ENCODE measurements around the gene XYLT1. TPM values are rescaled to one million over a fixed set of nuclear protein-coding genes. Genes with fewer than 3 reads are reported as not detected.

The XYLT1 gene
- total RNA-seq, 1 experiment from 2014 or later = not detected

DNA sequence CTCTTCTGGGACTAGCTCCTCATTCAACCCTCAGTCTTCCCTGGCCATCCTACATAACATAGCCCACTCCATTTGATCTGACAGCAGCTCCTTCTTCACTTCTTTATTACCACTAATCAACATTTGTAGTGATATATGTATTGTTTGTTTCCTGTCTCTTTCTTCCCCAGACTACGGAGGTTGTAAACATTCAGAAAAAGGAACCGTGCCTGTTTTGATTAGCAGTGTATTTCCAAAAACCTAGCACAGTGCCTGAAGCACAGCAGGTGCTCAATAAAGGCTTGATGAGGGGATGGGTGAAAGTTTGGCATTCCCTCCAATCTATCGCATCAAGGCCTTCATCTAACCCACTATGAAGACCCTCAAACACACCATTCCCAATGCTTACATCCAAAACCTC, 150.8 kb downstream of the XYLT1 start:
- ChIA-PET CTCF (no interaction called here), POLR2A (ENCODE audit: unreplicated experiment) (no interaction called here)
- Histone ChIP-seq H3K9ac (ENCODE audit: low read length) (no peak overlapping the region), H2AFZ (ENCODE audit: low read length) (no peak overlapping the region), H3K36me3 (ENCODE audit: low read depth, low read length) (no peaks in the 10 kb centered on the region), H3K4me2 (ENCODE audit: low read length) (no peak overlapping the region), H3K4me1 (ENCODE audit: insufficient read depth, low read length) (no peaks in the 10 kb centered on the region), H3K9me2 (replicated peaks; ENCODE audit: low read length) (no peaks in the 10 kb centered on the region), H3K4me3 (ENCODE audit: low read length) (no peak overlapping the region), H3K27me3 (ENCODE audit: low read length) (no peaks in the 10 kb centered on the region), H3K27ac (ENCODE audit: low read length) (no peak overlapping the region), H3F3A (ENCODE audit: low read length, unreplicated experiment) (no peaks in the 10 kb centered on the region), H3K79me2 (ENCODE audit: low read length) (no peaks in the 10 kb centered on the region), H4K20me1 (ENCODE audit: low read length) (no peaks in the 10 kb centered on the region), H3K9me3 (ENCODE audit: low read length) (no peaks in the 10 kb centered on the region)
- TF ChIP-seq EZH2 (IDR thresholded peaks at IDR 0.05; ENCODE audit: low read length, unreplicated experiment) (no peak), EZH2phosphoT487 (IDR thresholded peaks at IDR 0.05; ENCODE audit: borderline replicate concordance, low read length) (no peak)
- TF ChIP-seq, protein P1, sequence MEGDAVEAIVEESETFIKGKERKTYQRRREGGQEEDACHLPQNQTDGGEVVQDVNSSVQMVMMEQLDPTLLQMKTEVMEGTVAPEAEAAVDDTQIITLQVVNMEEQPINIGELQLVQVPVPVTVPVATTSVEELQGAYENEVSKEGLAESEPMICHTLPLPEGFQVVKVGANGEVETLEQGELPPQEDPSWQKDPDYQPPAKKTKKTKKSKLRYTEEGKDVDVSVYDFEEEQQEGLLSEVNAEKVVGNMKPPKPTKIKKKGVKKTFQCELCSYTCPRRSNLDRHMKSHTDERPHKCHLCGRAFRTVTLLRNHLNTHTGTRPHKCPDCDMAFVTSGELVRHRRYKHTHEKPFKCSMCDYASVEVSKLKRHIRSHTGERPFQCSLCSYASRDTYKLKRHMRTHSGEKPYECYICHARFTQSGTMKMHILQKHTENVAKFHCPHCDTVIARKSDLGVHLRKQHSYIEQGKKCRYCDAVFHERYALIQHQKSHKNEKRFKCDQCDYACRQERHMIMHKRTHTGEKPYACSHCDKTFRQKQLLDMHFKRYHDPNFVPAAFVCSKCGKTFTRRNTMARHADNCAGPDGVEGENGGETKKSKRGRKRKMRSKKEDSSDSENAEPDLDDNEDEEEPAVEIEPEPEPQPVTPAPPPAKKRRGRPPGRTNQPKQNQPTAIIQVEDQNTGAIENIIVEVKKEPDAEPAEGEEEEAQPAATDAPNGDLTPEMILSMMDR (conservative IDR thresholded peaks at IDR 0.05; ENCODE audit: low read depth, low read length) = no peak
- ATAC-seq = no peak
- DNase-seq = no peak
- intact Hi-C loops (cut with micrococcal nuclease) = no loop called here
- BruUV-seq (replicated peaks) = no TSS peak

DNA sequence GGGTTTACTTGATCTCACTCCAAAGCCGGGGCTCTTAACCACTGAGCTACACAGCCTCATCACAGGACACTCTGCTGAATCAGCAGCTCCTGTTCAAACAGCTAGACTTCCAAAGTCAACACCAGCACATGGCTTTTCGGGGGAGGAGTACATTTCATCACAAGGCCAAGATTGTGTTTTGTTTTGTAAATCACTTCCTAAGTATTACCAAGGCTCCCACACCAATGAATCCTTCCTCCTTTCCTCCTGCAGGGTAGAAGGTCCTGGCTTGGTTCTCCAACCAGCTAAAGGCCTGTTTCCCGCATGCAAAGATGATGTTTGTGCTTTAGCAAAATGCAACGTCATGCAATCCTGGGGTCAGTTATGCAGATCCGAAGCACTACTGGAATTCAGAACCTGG, 152.5 kb downstream of the XYLT1 start:
- DNase-seq (no peak), ATAC-seq (no peak)
- Histone ChIP-seq H3K9me2 (replicated peaks; ENCODE audit: low read length) (no peaks in the 10 kb centered on the region), H3K4me2 (ENCODE audit: low read length) (no peak overlapping the region), H3K9ac (ENCODE audit: low read length) (no peak overlapping the region), H3K27ac (ENCODE audit: low read length) (no peak overlapping the region), H3F3A (ENCODE audit: low read length, unreplicated experiment) (no peaks in the 10 kb centered on the region), H3K36me3 (ENCODE audit: low read depth, low read length) (no peaks in the 10 kb centered on the region), H3K27me3 (ENCODE audit: low read length) (no peaks in the 10 kb centered on the region), H2AFZ (ENCODE audit: low read length) (no peak overlapping the region), H3K4me3 (ENCODE audit: low read length) (no peak overlapping the region), H4K20me1 (ENCODE audit: low read length) (no peaks in the 10 kb centered on the region), H3K4me1 (ENCODE audit: insufficient read depth, low read length) (no peaks in the 10 kb centered on the region), H3K9me3 (ENCODE audit: low read length) (no peaks in the 10 kb centered on the region), H3K79me2 (ENCODE audit: low read length) (no peaks in the 10 kb centered on the region)
- no peak for TF ChIP-seq EZH2phosphoT487 (IDR thresholded peaks at IDR 0.05; ENCODE audit: borderline replicate concordance, low read length)
- TF ChIP-seq EZH2 (IDR thresholded peaks at IDR 0.05; ENCODE audit: low read length, unreplicated experiment) = no peak
- TF ChIP-seq, protein P1 (conservative IDR thresholded peaks at IDR 0.05; ENCODE audit: low read depth, low read length) = no peak
- ChIA-PET POLR2A (ENCODE audit: unreplicated experiment) (no interaction called here), CTCF (no interaction called here)
- intact Hi-C loops (cut with micrococcal nuclease) = no loop called here
- BruUV-seq (replicated peaks) = no TSS peak

DNA sequence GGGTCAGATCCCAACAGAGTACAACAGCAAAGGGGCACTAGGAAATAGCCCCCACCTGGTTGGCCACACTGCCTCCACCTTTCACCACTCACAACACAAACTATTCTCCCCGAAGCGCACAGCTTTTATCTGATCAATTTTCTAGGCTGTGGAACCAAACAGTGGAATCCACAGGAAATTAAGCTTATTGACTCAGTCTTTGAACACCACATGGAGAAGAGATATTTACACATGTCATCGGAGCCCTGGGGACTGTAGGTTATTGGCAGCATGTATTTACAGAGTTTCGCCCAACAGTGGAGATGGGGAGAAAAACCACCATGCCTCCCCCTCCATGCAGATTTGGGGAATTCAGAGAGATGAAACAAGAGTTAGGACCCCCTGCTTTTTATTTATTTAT, 154.8 kb downstream of the XYLT1 start:
- H3K4me3 ChIP-seq (ENCODE audit: low read length) = no peak overlapping the region
- no peak overlapping the region for H3K4me2 ChIP-seq (ENCODE audit: low read length)
- no peaks in the 10 kb centered on the region for H3K27me3 ChIP-seq (ENCODE audit: low read length)
- H4K20me1 ChIP-seq (ENCODE audit: low read length) = no peaks in the 10 kb centered on the region
- H2AFZ ChIP-seq (ENCODE audit: low read length) = no peak overlapping the region
- H3K27ac ChIP-seq (ENCODE audit: low read length) = no peak overlapping the region
- intact Hi-C loops (cut with micrococcal nuclease) = no loop called here
- no peaks in the 10 kb centered on the region for H3K9me2 ChIP-seq (replicated peaks; ENCODE audit: low read length)
- no peaks in the 10 kb centered on the region for H3K36me3 ChIP-seq (ENCODE audit: low read depth, low read length)
- POLR2A ChIA-PET (ENCODE audit: unreplicated experiment) = no interaction called here
- no peaks in the 10 kb centered on the region for H3K4me1 ChIP-seq (ENCODE audit: insufficient read depth, low read length)
- H3F3A ChIP-seq (ENCODE audit: low read length, unreplicated experiment) = no peaks in the 10 kb centered on the region
- no peaks in the 10 kb centered on the region for H3K9me3 ChIP-seq (ENCODE audit: low read length)
- CTCF ChIA-PET = no interaction called here
- TF ChIP-seq, protein P1 (conservative IDR thresholded peaks at IDR 0.05; ENCODE audit: low read depth, low read length) = no peak
- no peak for TF ChIP-seq EZH2 (IDR thresholded peaks at IDR 0.05; ENCODE audit: low read length, unreplicated experiment)
- no peak for TF ChIP-seq EZH2phosphoT487 (IDR thresholded peaks at IDR 0.05; ENCODE audit: borderline replicate concordance, low read length)
- no TSS peak for BruUV-seq (replicated peaks)
- H3K9ac ChIP-seq (ENCODE audit: low read length) = no peak overlapping the region
- DNase-seq (no peak), ATAC-seq (no peak)
- no peaks in the 10 kb centered on the region for H3K79me2 ChIP-seq (ENCODE audit: low read length)
